ENCODE data around the gene TBX18. TPM values are rescaled to one million over a fixed set of nuclear protein-coding genes. Genes with fewer than 3 reads are reported as not detected.

Gene TBX18
- total RNA-seq, 2 experiments from 2014 or later = not detected

DNA sequence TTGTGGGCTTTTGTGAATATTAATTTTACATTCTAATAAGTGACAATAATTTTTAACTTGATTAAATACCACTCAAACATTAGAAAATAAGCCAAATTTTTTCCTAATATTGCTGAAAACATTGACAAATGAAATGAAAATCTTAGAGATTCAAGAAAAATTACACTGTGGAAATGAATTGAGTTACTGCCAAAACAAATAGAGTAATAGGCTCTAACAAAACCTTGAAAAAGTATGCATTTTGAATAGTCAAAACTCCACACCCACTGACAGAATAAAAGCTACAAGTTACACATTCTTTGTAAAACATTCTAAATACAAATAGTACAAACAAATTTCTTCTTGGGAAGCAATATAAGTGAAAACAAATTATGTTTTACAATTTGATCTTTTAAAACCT lies 5.9 kb downstream of the TBX18 start:
- Mint-ChIP-seq H3K27ac (no peak overlapping the region), H3K4me3 (no peak overlapping the region), H3K27me3 (ENCODE audit: low read depth) (peaks cover 30% of the 10 kb centered on the region), H3K9me3 (ENCODE audit: insufficient read depth) (no peaks in the 10 kb centered on the region), H3K36me3 (ENCODE audit: low read depth) (no peaks in the 10 kb centered on the region), H3K4me1 (ENCODE audit: low read depth) (peaks cover 4% of the 10 kb centered on the region)
- DNase-seq (no peak), ATAC-seq (no peak)
- ChIA-PET CTCF (no interaction called here), POLR2A (no interaction called here)

DNA sequence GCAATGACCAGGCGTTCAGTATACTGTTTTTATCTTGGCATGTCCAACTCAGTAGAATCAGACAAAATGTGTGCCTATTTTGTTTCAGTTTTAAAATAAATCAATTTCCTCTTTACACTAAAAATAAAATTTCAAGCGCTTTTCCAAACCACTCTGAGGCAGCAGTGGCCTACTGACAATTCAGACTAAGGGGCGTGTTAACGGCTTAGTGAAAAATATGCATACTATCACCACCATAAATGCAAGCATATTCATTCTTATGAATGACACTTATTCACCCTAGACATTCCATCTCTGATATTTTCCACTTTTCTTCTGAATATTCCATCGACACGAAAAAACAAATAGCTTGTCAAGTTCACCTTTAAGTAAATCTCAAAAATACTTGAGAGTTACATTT lies 7.5 kb downstream of the TBX18 start:
- Mint-ChIP-seq H3K27me3 (ENCODE audit: low read depth) (peaks cover 20% of the 10 kb centered on the region), H3K9me3 (ENCODE audit: insufficient read depth) (no peaks in the 10 kb centered on the region), H3K4me1 (ENCODE audit: low read depth) (no peaks in the 10 kb centered on the region), H3K36me3 (ENCODE audit: low read depth) (no peaks in the 10 kb centered on the region), H3K4me3 (no peak overlapping the region), H3K27ac (no peak overlapping the region)
- ChIA-PET CTCF (no interaction called here), POLR2A (no interaction called here)
- DNase-seq = no peak
- ATAC-seq = no peak

DNA sequence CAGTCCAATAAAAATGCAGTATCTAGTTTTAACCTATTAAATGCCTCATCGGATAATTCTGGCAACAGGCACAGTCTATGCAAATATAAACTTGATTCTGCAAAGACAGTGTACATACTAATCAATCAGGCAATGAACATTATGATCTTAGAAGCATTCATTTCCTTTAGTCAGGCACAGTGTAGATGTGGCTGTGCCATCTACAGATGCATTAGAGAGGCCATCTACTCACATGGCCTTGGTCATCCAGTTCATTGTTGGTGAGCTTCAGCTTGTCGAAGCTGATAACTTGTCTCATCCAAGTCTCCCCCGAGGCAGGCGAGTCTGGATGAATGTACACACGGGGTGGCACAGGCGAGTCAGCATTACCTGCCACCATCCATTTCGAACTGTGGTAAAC lies 7.9 kb downstream of the TBX18 start:
- no peak for DNase-seq
- ChIA-PET POLR2A (no interaction called here), CTCF (no interaction called here)
- Mint-ChIP-seq H3K27ac (no peak overlapping the region), H3K4me3 (no peak overlapping the region), H3K27me3 (ENCODE audit: low read depth) (peaks cover 18% of the 10 kb centered on the region), H3K4me1 (ENCODE audit: low read depth) (no peaks in the 10 kb centered on the region), H3K9me3 (ENCODE audit: insufficient read depth) (no peaks in the 10 kb centered on the region), H3K36me3 (ENCODE audit: low read depth) (no peaks in the 10 kb centered on the region)
- ATAC-seq = no peak

DNA sequence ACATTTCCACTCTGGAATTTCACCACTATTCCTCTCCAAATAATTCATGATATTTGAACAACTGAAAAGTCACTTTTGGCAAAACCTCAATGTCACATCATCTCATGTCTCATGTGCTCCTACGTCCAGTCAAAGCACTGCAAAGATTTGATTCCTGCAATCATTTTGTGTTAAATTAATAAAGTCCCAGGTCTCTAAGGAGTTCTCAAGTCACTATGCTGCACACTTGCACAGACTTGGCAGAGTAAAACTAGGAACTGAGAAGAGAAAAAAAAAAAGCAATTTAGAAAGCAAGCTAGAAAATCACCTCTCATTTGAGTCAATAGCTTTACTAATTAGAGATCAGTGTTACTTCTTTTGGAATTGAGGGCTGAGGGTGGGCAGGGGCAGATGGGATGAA lies 11.2 kb downstream of the TBX18 start:
- H3K4me1 Mint-ChIP-seq (ENCODE audit: low read depth) = no peaks in the 10 kb centered on the region
- peaks cover 5% of the 10 kb centered on the region for H3K27me3 Mint-ChIP-seq (ENCODE audit: low read depth)
- H3K4me3 Mint-ChIP-seq = no peak overlapping the region
- no peak overlapping the region for H3K27ac Mint-ChIP-seq
- ChIA-PET CTCF (no interaction called here), POLR2A (no interaction called here)
- no peak for ATAC-seq
- no peaks in the 10 kb centered on the region for H3K36me3 Mint-ChIP-seq (ENCODE audit: low read depth)
- no peaks in the 10 kb centered on the region for H3K9me3 Mint-ChIP-seq (ENCODE audit: insufficient read depth)
- DNase-seq = no peak

DNA sequence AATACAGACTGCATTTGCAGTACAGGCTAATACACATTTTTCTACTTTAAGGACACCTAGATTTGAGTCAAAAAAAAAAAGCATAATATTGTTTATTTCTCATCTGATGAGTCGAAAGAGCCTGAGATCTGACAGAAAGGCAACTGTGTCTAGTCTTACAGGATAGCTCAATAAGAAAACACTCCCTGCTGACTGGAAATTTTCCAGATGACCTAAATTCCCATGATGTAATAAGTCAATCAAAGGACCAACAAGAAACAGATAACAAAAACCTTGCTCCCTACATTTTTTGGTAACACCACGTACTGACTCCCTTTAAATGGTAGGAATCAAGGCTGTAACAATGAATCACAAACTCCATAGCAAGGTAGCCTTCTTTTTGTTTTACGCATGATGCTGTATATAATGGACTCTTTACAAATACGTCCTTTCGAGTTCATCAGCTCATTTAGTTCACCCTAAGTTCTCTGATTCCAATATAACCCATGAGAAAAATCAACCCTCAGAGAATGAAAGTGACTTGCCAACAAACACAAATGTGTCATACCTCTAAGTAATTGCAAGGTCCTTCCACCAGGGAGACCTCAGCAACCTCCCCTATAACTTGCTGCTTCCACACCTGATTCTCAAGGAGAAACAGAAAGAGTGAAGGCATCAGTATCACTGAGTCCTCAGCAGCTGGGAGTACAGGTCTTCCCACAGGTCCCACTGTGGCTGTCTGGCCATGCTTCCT lies 12.1 kb downstream of the TBX18 start:
- ATAC-seq = no peak
- ChIA-PET POLR2A (no interaction called here), CTCF (interaction anchor here (1.1 kb wide), 1 partner anchor 46 kb away, joined by 3 read pairs; no protein-coding TSS in a partner anchor)

DNA sequence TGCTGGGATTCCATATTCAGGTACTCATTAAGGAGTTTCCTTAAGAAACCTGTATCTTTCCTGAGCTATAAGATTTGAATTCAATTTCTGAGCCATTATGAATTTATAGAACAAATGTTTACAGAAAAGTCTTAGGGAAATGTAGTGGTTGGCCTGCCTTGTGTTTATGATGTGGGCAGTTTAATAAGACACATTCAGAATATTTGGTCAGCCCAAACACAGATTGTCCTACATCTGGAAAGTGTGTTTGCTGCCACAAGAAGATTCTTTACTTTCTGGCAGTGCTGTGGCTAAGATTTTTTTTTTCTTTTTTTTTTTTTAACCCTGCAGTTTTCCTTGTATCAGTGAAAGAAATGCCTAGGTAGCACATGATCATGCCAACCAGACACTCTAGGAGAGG lies 15.2 kb downstream of the TBX18 start:
- no peaks in the 10 kb centered on the region for H3K27me3 Mint-ChIP-seq (ENCODE audit: low read depth)
- CTCF ChIA-PET = no interaction called here
- H3K27ac Mint-ChIP-seq = no peak overlapping the region
- H3K36me3 Mint-ChIP-seq (ENCODE audit: low read depth) = no peaks in the 10 kb centered on the region
- POLR2A ChIA-PET = no interaction called here
- DNase-seq (no peak), ATAC-seq (no peak)
- H3K9me3 Mint-ChIP-seq (ENCODE audit: insufficient read depth) = no peaks in the 10 kb centered on the region
- H3K4me1 Mint-ChIP-seq (ENCODE audit: low read depth) = no peaks in the 10 kb centered on the region
- H3K4me3 Mint-ChIP-seq = no peak overlapping the region

More for the DNA sequence above, 12.1 kb downstream of the TBX18 start:
- Mint-ChIP-seq H3K9me3 (ENCODE audit: insufficient read depth) (no peaks in the 10 kb centered on the region), H3K4me3 (no peak overlapping the region), H3K27ac (no peak overlapping the region), H3K27me3 (ENCODE audit: low read depth) (peaks cover 2% of the 10 kb centered on the region), H3K36me3 (ENCODE audit: low read depth) (no peaks in the 10 kb centered on the region), H3K4me1 (ENCODE audit: low read depth) (no peaks in the 10 kb centered on the region)
- no peak for DNase-seq

DNA sequence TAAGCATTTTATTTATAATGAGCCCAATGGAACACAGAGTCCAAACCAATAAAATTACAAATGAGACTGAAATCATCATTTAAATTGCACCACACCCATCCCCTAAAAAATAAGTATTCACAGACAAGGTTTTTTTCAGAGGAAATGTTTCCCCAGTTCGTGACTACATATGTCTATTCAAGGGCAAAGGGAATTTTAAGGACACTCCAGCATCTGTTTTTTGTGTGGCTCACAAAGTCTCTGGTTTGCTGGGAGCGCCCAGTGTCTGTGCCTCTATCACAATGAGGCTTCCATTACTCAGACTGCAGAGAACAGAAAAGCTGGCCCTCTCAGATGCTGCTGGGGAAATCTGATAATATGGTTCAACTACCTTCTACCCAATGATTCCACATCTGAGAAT lies 16.0 kb downstream of the TBX18 start:
- DNase-seq = no peak
- CTCF ChIA-PET = no interaction called here
- Mint-ChIP-seq H3K9me3 (ENCODE audit: insufficient read depth) (no peaks in the 10 kb centered on the region), H3K36me3 (ENCODE audit: low read depth) (no peaks in the 10 kb centered on the region), H3K4me1 (ENCODE audit: low read depth) (no peaks in the 10 kb centered on the region), H3K4me3 (no peak overlapping the region), H3K27me3 (ENCODE audit: low read depth) (no peaks in the 10 kb centered on the region), H3K27ac (no peak overlapping the region)
- POLR2A ChIA-PET = no interaction called here
- no peak for ATAC-seq

DNA sequence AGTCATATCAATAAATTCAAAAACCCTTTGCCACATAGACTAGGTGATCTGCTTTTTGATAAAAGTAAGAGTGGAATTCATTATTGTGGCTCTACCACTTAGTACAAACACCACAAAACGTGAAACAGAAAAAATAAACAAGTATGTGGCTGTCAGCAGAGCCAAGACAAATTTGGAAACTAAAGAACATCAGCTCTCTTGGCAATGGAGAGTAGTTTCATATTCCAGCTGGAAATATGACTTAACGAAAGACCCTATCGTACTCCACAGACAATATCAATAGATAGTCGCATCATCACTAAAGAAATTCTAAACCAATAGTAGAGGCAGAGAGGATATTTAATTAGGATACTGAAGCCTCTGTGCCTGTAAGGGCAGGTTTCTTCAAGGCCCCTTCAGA lies 20.8 kb downstream of the TBX18 start:
- Mint-ChIP-seq H3K27ac (no peak overlapping the region), H3K4me1 (ENCODE audit: low read depth) (no peaks in the 10 kb centered on the region), H3K27me3 (ENCODE audit: low read depth) (no peaks in the 10 kb centered on the region), H3K4me3 (no peak overlapping the region), H3K9me3 (ENCODE audit: insufficient read depth) (no peaks in the 10 kb centered on the region), H3K36me3 (ENCODE audit: low read depth) (no peaks in the 10 kb centered on the region)
- POLR2A ChIA-PET = no interaction called here
- ATAC-seq (no peak), DNase-seq (no peak)
- CTCF ChIA-PET = no interaction called here

DNA sequence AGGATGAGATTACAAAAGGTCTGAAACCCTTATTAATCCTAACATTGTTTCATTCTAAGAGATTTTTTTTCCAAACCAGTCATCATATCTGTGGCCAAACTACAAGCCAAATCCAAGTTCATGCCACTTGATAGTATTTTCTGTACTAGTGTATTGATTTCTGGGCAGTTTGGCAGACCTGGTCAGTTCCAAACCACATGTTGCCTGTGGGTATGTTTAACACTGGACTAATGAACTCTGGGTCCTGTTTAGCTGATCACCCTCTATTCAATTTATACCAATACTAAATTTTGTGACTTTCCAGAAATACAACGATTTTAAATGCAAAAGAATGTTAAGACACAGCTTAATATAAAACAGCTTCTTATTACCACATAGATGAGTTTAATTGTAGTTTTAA lies 24.0 kb downstream of the TBX18 start:
- H3K4me1 Mint-ChIP-seq (ENCODE audit: low read depth) = no peaks in the 10 kb centered on the region
- H3K27ac Mint-ChIP-seq = no peak overlapping the region
- ChIA-PET CTCF (no interaction called here), POLR2A (no interaction called here)
- ATAC-seq (no peak), DNase-seq (no peak)
- no peaks in the 10 kb centered on the region for H3K9me3 Mint-ChIP-seq (ENCODE audit: insufficient read depth)
- no peaks in the 10 kb centered on the region for H3K27me3 Mint-ChIP-seq (ENCODE audit: low read depth)
- no peak overlapping the region for H3K4me3 Mint-ChIP-seq
- no peaks in the 10 kb centered on the region for H3K36me3 Mint-ChIP-seq (ENCODE audit: low read depth)

DNA sequence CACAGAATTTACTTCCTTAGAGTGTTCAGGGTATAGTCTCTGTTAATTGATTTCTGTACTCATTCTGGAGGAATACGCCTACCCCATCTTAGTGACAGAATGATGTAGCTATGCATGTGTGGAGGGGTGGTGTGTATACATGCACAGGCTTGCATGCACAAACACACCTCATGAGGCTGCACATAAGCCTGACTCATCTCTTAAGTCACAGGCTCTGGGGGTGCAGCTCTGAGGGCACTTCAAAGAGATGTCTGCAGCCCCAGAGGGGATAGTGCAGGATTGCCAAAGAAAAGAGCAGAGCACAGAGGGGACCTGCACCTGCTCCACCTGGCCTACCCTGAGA lies 24.6 kb downstream of the TBX18 start:
- DNase-seq = no peak
- CTCF ChIA-PET = no interaction called here
- Mint-ChIP-seq H3K27ac (no peak overlapping the region), H3K36me3 (ENCODE audit: low read depth) (no peaks in the 10 kb centered on the region), H3K4me3 (no peak overlapping the region), H3K4me1 (ENCODE audit: low read depth) (no peaks in the 10 kb centered on the region), H3K27me3 (ENCODE audit: low read depth) (no peaks in the 10 kb centered on the region), H3K9me3 (ENCODE audit: insufficient read depth) (no peaks in the 10 kb centered on the region)
- no peak for ATAC-seq
- POLR2A ChIA-PET = no interaction called here

DNA sequence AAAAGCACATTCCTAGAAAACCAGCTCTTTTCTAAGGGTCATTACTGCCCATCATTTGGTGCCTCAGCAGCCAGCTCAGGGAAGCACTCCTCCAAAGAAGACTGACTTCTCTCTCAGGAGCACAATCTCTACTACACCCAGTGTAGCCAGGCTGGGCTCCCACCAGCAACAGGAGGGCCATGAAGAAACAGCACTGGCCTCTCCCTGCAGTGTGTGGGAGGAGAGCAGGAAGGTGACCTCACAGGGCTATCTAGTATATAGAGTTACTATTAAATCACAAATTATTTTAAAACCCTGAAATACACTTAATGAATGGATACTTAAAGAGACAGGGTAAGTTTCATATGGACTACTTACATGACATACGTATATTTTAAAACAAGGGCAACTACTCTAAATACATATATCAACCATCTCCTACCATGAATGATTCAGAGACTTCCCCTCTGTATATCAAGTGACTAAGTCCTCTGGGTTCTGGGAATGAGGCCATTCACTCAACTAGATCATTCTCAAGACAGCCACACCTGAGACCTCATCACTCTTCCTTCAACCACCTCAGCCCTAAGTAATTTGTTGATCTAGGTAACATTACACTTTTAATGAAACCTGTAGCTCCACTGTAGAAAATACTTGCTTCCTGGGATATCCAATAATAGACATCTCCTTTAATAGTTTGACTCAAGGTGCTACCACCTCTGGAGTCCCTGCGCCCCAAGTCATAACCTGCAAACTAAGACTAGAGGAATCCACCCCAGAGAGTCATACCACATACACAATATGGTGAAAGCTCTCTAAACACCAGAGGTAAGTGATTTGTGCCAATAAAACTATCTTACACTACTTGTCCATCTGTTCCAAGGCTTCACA lies 25.2 kb downstream of the TBX18 start:
- ChIA-PET POLR2A (no interaction called here), CTCF (no interaction called here)
- Mint-ChIP-seq H3K4me3 (no peak overlapping the region), H3K27me3 (ENCODE audit: low read depth) (no peaks in the 10 kb centered on the region), H3K4me1 (ENCODE audit: low read depth) (no peaks in the 10 kb centered on the region), H3K36me3 (ENCODE audit: low read depth) (no peaks in the 10 kb centered on the region), H3K27ac (no peak overlapping the region), H3K9me3 (ENCODE audit: insufficient read depth) (no peaks in the 10 kb centered on the region)
- no peak for DNase-seq
- no peak for ATAC-seq

DNA sequence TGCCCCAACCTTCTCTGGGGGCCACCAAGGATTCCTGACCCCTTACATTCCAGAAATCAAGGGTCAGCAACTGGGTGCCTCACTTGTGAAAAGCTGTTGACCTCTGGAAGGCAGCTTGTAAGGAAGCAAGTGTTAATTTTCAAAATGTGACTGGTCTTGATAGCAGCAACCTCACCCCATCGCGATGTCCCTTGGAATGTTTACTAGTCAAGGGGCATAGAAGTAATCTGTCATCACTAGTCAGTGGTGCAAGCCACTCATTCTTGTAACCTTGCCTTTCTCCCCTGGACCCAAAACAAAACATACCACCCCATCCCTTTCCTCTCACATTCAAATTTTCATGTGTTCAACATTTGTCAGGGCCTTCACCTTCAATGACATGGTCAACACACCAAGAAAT lies 30.5 kb downstream of the TBX18 start:
- ChIA-PET CTCF (no interaction called here), POLR2A (no interaction called here)
- Mint-ChIP-seq H3K27ac (no peak overlapping the region), H3K27me3 (ENCODE audit: low read depth) (peaks cover 2% of the 10 kb centered on the region), H3K9me3 (ENCODE audit: insufficient read depth) (no peaks in the 10 kb centered on the region), H3K4me3 (no peak overlapping the region), H3K4me1 (ENCODE audit: low read depth) (no peaks in the 10 kb centered on the region), H3K36me3 (ENCODE audit: low read depth) (no peaks in the 10 kb centered on the region)
- DNase-seq (no peak), ATAC-seq (no peak)

DNA sequence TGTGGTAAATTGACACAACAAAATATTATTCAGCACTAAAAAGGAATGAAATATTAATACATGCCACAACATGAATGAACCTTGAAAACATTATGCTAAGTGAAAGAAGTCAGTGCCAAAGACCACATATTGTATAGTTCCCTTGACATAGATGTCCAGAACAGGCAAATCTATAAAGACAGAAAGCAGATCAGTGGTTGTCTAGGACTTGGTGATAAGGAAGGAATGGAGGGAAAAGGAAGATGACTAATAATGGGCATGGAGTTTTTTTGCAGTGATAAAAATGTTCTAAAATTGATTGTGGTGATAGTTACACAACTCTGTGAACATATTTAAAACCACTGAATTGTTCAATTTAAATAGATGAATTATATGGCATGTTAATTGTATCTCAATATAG lies 32.5 kb downstream of the TBX18 start:
- H3K36me3 Mint-ChIP-seq (ENCODE audit: low read depth) = no peaks in the 10 kb centered on the region
- H3K27me3 Mint-ChIP-seq (ENCODE audit: low read depth) = peaks cover 2% of the 10 kb centered on the region
- ChIA-PET CTCF (no interaction called here), POLR2A (no interaction called here)
- DNase-seq (no peak), ATAC-seq (no peak)
- no peak overlapping the region for H3K4me3 Mint-ChIP-seq
- H3K4me1 Mint-ChIP-seq (ENCODE audit: low read depth) = no peaks in the 10 kb centered on the region
- H3K9me3 Mint-ChIP-seq (ENCODE audit: insufficient read depth) = no peaks in the 10 kb centered on the region
- no peak overlapping the region for H3K27ac Mint-ChIP-seq

All from activated CD8-positive, alpha-beta T cell treated with anti-CD3 and anti-CD28 coated beads, Interleukin-2, amount 10 ng/mL, durations not matched to agents 7 days and 5 days (primary cell).